OCI-LY7 (cell line): ENCODE measurements around the gene SLC29A2. TPM values are rescaled to one million over a fixed set of nuclear protein-coding genes. Genes with fewer than 3 reads are reported as not detected.

ENCODE experiments used
- BruUV-seq: library from RNA; stranded (reverse); fragments of 400-500 nt; replicated peaks from 2 replicates; lab custom pipeline; 2021; lab: Mats Ljungman, UMichigan
- CTCF ChIA-PET: fragments of 300-600 bp; sonication (Branson Sonifier 250); formaldehyde crosslinking; loops from one replicate; lab custom pipeline; 2022; ENCODE audit warnings: antibody characterized with exemption; ENCODE audit not compliant: unreplicated experiment; lab: Charles Lee
- POLR2A ChIA-PET: fragments of 300-600 bp; sonication (Branson Sonifier 250); formaldehyde crosslinking; loops from one replicate; lab custom pipeline; 2022; ENCODE audit warnings: antibody characterized with exemption; lab: Charles Lee
- DNase-seq: peaks from one replicate; pipeline ENCODE4 v3.0.0-alpha.2; 2015; ENCODE audit warnings: low spot score
- H2AFZ ChIP-seq: fragments of 200-600 bp; sonication (generic), shearing (Covaris generic); 2 replicates; pipeline ENCODE4 v1.6.1; 2014; ENCODE audit warnings: mild to moderate bottlenecking, antibody characterized with exemption, low read length, moderate library complexity
- H3K27ac ChIP-seq: fragments of 200-600 bp; sonication (generic); 2 replicates; pipeline ENCODE4 v1.5.1; 2014; ENCODE audit warnings: mixed run types, low read depth, mild to moderate bottlenecking, moderate library complexity, low read length, inconsistent platforms; ENCODE audit not compliant: poor library complexity, severe bottlenecking
- H3K36me3 ChIP-seq: fragments of 200-600 bp; sonication (generic); 2 replicates; pipeline ENCODE4 v1.6.1; 2014; ENCODE audit warnings: mild to moderate bottlenecking, antibody characterized with exemption, low read length, moderate library complexity, mixed read lengths; ENCODE audit not compliant: insufficient read depth
- H3K4me1 ChIP-seq: fragments of 200-600 bp; sonication (generic); 2 replicates; pipeline ENCODE4 v1.5.1; 2014; ENCODE audit warnings: mild to moderate bottlenecking, low read length; ENCODE audit not compliant: insufficient read depth, poor library complexity, severe bottlenecking
- H3K4me2 ChIP-seq: fragments of 200-600 bp; sonication (generic); 2 replicates; pipeline ENCODE4 v1.6.1; 2014; ENCODE audit warnings: mild to moderate bottlenecking, low read length
- H3K4me3 ChIP-seq: fragments of 200-600 bp; sonication (generic); 2 replicates; pipeline ENCODE4 v1.5.1; 2014; ENCODE audit warnings: mild to moderate bottlenecking, low read depth, low read length; ENCODE audit not compliant: poor library complexity, severe bottlenecking
- H3K79me2 ChIP-seq: fragments of 200-600 bp; sonication (generic); 2 replicates; pipeline ENCODE4 v1.6.1; 2016; ENCODE audit warnings: low read depth, mild to moderate bottlenecking, low read length, moderate library complexity, mixed read lengths; ENCODE audit not compliant: insufficient read depth
- H3K9me2 ChIP-seq: fragments of 200-600 bp; sonication (generic); 2 replicates; pipeline ENCODE4 v1.6.1; 2016; ENCODE audit warnings: mild to moderate bottlenecking, low read length, mixed read lengths; ENCODE audit not compliant: insufficient read depth
- H3K9me3 ChIP-seq: fragments of 200-600 bp; sonication (generic); 2 replicates; pipeline ENCODE4 v1.6.1; 2014; ENCODE audit warnings: mild to moderate bottlenecking, mixed run types, low read length, mixed read lengths
- H4K20me1 ChIP-seq: fragments of 200-600 bp; sonication (generic); 2 replicates; pipeline ENCODE4 v1.6.1; 2014; ENCODE audit warnings: mild to moderate bottlenecking, antibody characterized with exemption, low read length, moderate library complexity, mixed read lengths; ENCODE audit not compliant: insufficient read depth
- CTCF ChIP-seq: fragments of 200-600 bp; sonication (generic); conservative IDR thresholded peaks from 2 replicates; pipeline ENCODE4 v1.5.1; 2014; ENCODE audit warnings: mild to moderate bottlenecking, antibody characterized with exemption, low read length, moderate library complexity, mixed read lengths
- EZH2phosphoT487 ChIP-seq: fragments of 200-600 bp; sonication (generic); IDR thresholded peaks from 2 replicates; pipeline ENCODE4 v1.6.1; 2018; ENCODE audit warnings: low read depth, borderline replicate concordance, mild to moderate bottlenecking, mixed run types, antibody characterized with exemption, low read length, moderate library complexity, mixed read lengths
- intact Hi-C: fragments of 100-400 bp; cut with micrococcal nuclease; formaldehyde crosslinking; loops from one replicate; pipeline ENCODE4 v1.10.0; 2022; ENCODE audit not compliant: unreplicated experiment
- total RNA-seq, 2 experiments: library from RNA; depleted of rRNA in 1 of 2; stranded (reverse); fragments of >200 nt in 1 of 2; shearing (Covaris generic) in 1 of 2; gene quantifications; 2 replicates each; pipeline ENCODE4 v1.2.3, GENCODE V29; 2014 to 2022

SLC29A2 gene
- total RNA-seq, 2 experiments from 2014 or later, result 33.6 to 56.4 TPM

- DNase-seq, result no peak
- BruUV-seq, result no TSS peak
- Histone ChIP-seq H2AFZ (no peak overlapping the region), H3K4me1 (no peaks in the 10 kb centered on the region), H3K27ac (no peak overlapping the region), H3K4me3 (no peak overlapping the region), H3K9me3 (no peaks in the 10 kb centered on the region), H3K36me3 (peaks cover 56% of the 10 kb centered on the region), H4K20me1 (no peaks in the 10 kb centered on the region), H3K79me2 (no peaks in the 10 kb centered on the region), H3K4me2 (no peak overlapping the region), H3K9me2 (no peaks in the 10 kb centered on the region)
- CTCF ChIA-PET, result no interaction called here
- POLR2A ChIA-PET, result no interaction called here
- intact Hi-C loops, result no loop called here
- no peak for TF ChIP-seq CTCF
- no peak for TF ChIP-seq EZH2phosphoT487
Observed at GRCh38 chr11:66361502-66361941, 10.0 kb downstream of the SLC29A2 start.

GRCh38 chr11:66360406-66361073 lies 11.0 kb downstream of the SLC29A2 start:
- BruUV-seq, result no TSS peak
- POLR2A ChIA-PET, result interaction anchor here (0.6 kb wide), 1 partner anchor 13 kb away, joined by 3 read pairs; no protein-coding TSS in a partner anchor
- CTCF ChIA-PET, result no interaction called here

More at GRCh38 chr11:66360406-66361073, 11.0 kb downstream of the SLC29A2 start:
- no peaks in the 10 kb centered on the region for H3K79me2 ChIP-seq
- no peaks in the 10 kb centered on the region for H3K9me2 ChIP-seq
- H3K4me3 ChIP-seq, result no peak overlapping the region
- no peak overlapping the region for H3K27ac ChIP-seq
- no peak overlapping the region for H2AFZ ChIP-seq
- no peak for DNase-seq
- no peaks in the 10 kb centered on the region for H3K4me1 ChIP-seq
- no peaks in the 10 kb centered on the region for H4K20me1 ChIP-seq
- intact Hi-C loops, result no loop called here
- TF ChIP-seq CTCF (no peak), EZH2phosphoT487 (no peak)
- peaks cover 48% of the 10 kb centered on the region for H3K36me3 ChIP-seq
- H3K4me2 ChIP-seq, result no peak overlapping the region
- H3K9me3 ChIP-seq, result no peaks in the 10 kb centered on the region
